SJCRH30 (cell line): ENCODE measurements around the gene CREB5. TPM values are rescaled to one million over a fixed set of nuclear protein-coding genes. Genes with fewer than 3 reads are reported as not detected.
"Not testable (repeated sequence)": the region's sequence is repeated elsewhere in the genome, so short reads cannot be mapped to it uniquely, and the experiment has no call there.

Experiments used
- DNase-seq, 2 experiments: peaks; one replicate each; pipeline ENCODE4 v3.0.0-alpha.2; 2015 to 2020
- H3K27ac ChIP-seq: fragments of 250-450 bp; sonication (Bioruptor Pico); 2 replicates; pipeline ENCODE4 v1.5.1; 2020; ENCODE audit warnings: mild to moderate bottlenecking, moderate library complexity
- H3K27me3 ChIP-seq: fragments of 250-450 bp; sonication (Bioruptor Pico); 2 replicates; pipeline ENCODE4 v1.5.1; 2020; ENCODE audit warnings: mild to moderate bottlenecking, moderate library complexity
- H3K36me3 ChIP-seq: fragments of 250-450 bp; sonication (Bioruptor Pico); 2 replicates; pipeline ENCODE4 v1.5.1; 2020; ENCODE audit warnings: mild to moderate bottlenecking, moderate library complexity
- H3K4me1 ChIP-seq: fragments of 250-450 bp; sonication (Bioruptor Pico); 2 replicates; pipeline ENCODE4 v1.5.1; 2020; ENCODE audit warnings: mild to moderate bottlenecking, moderate library complexity
- H3K4me3 ChIP-seq: fragments of 250-450 bp; sonication (Bioruptor Pico); 2 replicates; pipeline ENCODE4 v1.5.1; 2020; ENCODE audit warnings: mild to moderate bottlenecking, moderate library complexity
- H3K9me3 ChIP-seq: fragments of 250-450 bp; sonication (Bioruptor Pico); replicated peaks from 2 replicates; pipeline ENCODE4 v1.5.1; 2020; ENCODE audit warnings: mild to moderate bottlenecking, moderate library complexity
- total RNA-seq: library from RNA; depleted of rRNA; stranded (reverse); fragments of >200 nt; shearing (Covaris generic); gene quantifications from 2 replicates; pipeline ENCODE4 v1.2.3, GENCODE V29; 2014

The CREB5 gene
- total RNA-seq, 1 experiment from 2014 or later, result 20.8 TPM

- Histone ChIP-seq H3K27ac (no peak overlapping the region), H3K4me1 (peaks cover 10% of the 10 kb centered on the region), H3K36me3 (no peaks in the 10 kb centered on the region), H3K4me3 (no peak overlapping the region), H3K27me3 (no peaks in the 10 kb centered on the region), H3K9me3 (no peaks in the 10 kb centered on the region)
- DNase-seq, result no peak
Observed at GRCh38 chr7:28605427-28606085, 193.2 kb downstream of the CREB5 start.

GRCh38 chr7:28606421-28606820, 194.1 kb downstream of the CREB5 start:
- no peaks in the 10 kb centered on the region for H3K36me3 ChIP-seq
- no peaks in the 10 kb centered on the region for H3K27me3 ChIP-seq
- no peak for DNase-seq
- peaks cover 10% of the 10 kb centered on the region for H3K4me1 ChIP-seq
- H3K4me3 ChIP-seq, result no peak overlapping the region
- H3K9me3 ChIP-seq, result no peaks in the 10 kb centered on the region
- H3K27ac ChIP-seq, result no peak overlapping the region

GRCh38 chr7:28607855-28608193, 195.5 kb downstream of the CREB5 start:
- Histone ChIP-seq H3K4me3 (no peak overlapping the region), H3K27me3 (no peaks in the 10 kb centered on the region), H3K27ac (no peak overlapping the region), H3K36me3 (no peaks in the 10 kb centered on the region), H3K9me3 (no peaks in the 10 kb centered on the region), H3K4me1 (peaks cover 10% of the 10 kb centered on the region)
- no peak for DNase-seq

- Histone ChIP-seq H3K4me3 (no peak overlapping the region), H3K36me3 (no peaks in the 10 kb centered on the region), H3K27ac (no peak overlapping the region), H3K4me1 (peaks cover 10% of the 10 kb centered on the region), H3K9me3 (no peaks in the 10 kb centered on the region), H3K27me3 (no peaks in the 10 kb centered on the region)
- no peak for DNase-seq
Observed at GRCh38 chr7:28608237-28608656, 195.9 kb downstream of the CREB5 start.

- no peak for DNase-seq
- Histone ChIP-seq H3K27ac (no peak overlapping the region), H3K36me3 (no peaks in the 10 kb centered on the region)
Observed at GRCh38 chr7:28608731-28609130, 196.4 kb downstream of the CREB5 start.

GRCh38 chr7:28609608-28610007, 197.3 kb downstream of the CREB5 start:
- Histone ChIP-seq H3K36me3 (no peaks in the 10 kb centered on the region), H3K4me3 (no peak overlapping the region), H3K4me1 (peaks cover 10% of the 10 kb centered on the region), H3K27me3 (no peaks in the 10 kb centered on the region), H3K27ac (no peak overlapping the region), H3K9me3 (no peaks in the 10 kb centered on the region)
- peak; percentile 54 to 75 for DNase-seq

More at GRCh38 chr7:28608731-28609130, 196.4 kb downstream of the CREB5 start:
- Histone ChIP-seq H3K4me1 (peaks cover 10% of the 10 kb centered on the region), H3K9me3 (no peaks in the 10 kb centered on the region), H3K4me3 (no peak overlapping the region), H3K27me3 (no peaks in the 10 kb centered on the region)

- H3K4me3 ChIP-seq, H3K4me1 ChIP-seq, H3K36me3 ChIP-seq, DNase-seq, H3K27me3 ChIP-seq, H3K9me3 ChIP-seq, H3K27ac ChIP-seq: not testable (repeated sequence)
Observed at GRCh38 chr7:28611399-28611897, 199.1 kb downstream of the CREB5 start.

- Histone ChIP-seq H3K36me3 (no peaks in the 10 kb centered on the region), H3K4me3 (no peak overlapping the region), H3K27ac (no peak overlapping the region), H3K27me3 (no peaks in the 10 kb centered on the region), H3K4me1 (peaks cover 17% of the 10 kb centered on the region), H3K9me3 (no peaks in the 10 kb centered on the region)
- DNase-seq, result no peak
Observed at GRCh38 chr7:28613262-28613661, 200.9 kb downstream of the CREB5 start.

- Histone ChIP-seq H3K36me3 (no peaks in the 10 kb centered on the region), H3K4me1 (peaks cover 17% of the 10 kb centered on the region), H3K9me3 (no peaks in the 10 kb centered on the region), H3K27me3 (no peaks in the 10 kb centered on the region), H3K4me3 (no peak overlapping the region), H3K27ac (no peak overlapping the region)
- no peak for DNase-seq
Observed at GRCh38 chr7:28615091-28615490, 202.8 kb downstream of the CREB5 start.

GRCh38 chr7:28617308-28617880, 205.1 kb downstream of the CREB5 start:
- DNase-seq, result no peak
- no peak overlapping the region for H3K27ac ChIP-seq
- H3K9me3 ChIP-seq, result no peaks in the 10 kb centered on the region
- H3K4me3 ChIP-seq, result no peak overlapping the region
- H3K36me3 ChIP-seq, result no peaks in the 10 kb centered on the region
- peaks cover 16% of the 10 kb centered on the region for H3K4me1 ChIP-seq
- no peaks in the 10 kb centered on the region for H3K27me3 ChIP-seq

- H3K4me1 ChIP-seq, result peaks cover 20% of the 10 kb centered on the region
- H3K4me3 ChIP-seq, result no peak overlapping the region
- H3K9me3 ChIP-seq, result no peaks in the 10 kb centered on the region
- no peaks in the 10 kb centered on the region for H3K27me3 ChIP-seq
- DNase-seq, result peak; percentile 88
- H3K27ac ChIP-seq, result no peak overlapping the region; the same call in 1 of the 2 replicates
- no peaks in the 10 kb centered on the region for H3K36me3 ChIP-seq
Observed at GRCh38 chr7:28618383-28618782, 206.1 kb downstream of the CREB5 start.

- no peak overlapping the region for H3K4me3 ChIP-seq
- no peaks in the 10 kb centered on the region for H3K9me3 ChIP-seq
- H3K4me1 ChIP-seq, result peaks cover 21% of the 10 kb centered on the region
- no peaks in the 10 kb centered on the region for H3K27me3 ChIP-seq
- no peak overlapping the region for H3K27ac ChIP-seq
- no peak for DNase-seq
- H3K36me3 ChIP-seq, result no peaks in the 10 kb centered on the region
Observed at GRCh38 chr7:28619256-28619655, 206.9 kb downstream of the CREB5 start.

- no peaks in the 10 kb centered on the region for H3K9me3 ChIP-seq
- no peaks in the 10 kb centered on the region for H3K36me3 ChIP-seq
- no peak overlapping the region for H3K27ac ChIP-seq
- DNase-seq, result no peak
- H3K27me3 ChIP-seq, result no peaks in the 10 kb centered on the region
- H3K4me1 ChIP-seq, result peaks cover 22% of the 10 kb centered on the region
- no peak overlapping the region for H3K4me3 ChIP-seq
Observed at GRCh38 chr7:28621369-28621841, 209.1 kb downstream of the CREB5 start.

- peak in 1 of 2 experiments; percentile 15 for DNase-seq
- Histone ChIP-seq H3K9me3 (no peaks in the 10 kb centered on the region), H3K27ac (no peak overlapping the region), H3K27me3 (no peaks in the 10 kb centered on the region), H3K4me3 (no peak overlapping the region), H3K36me3 (no peaks in the 10 kb centered on the region), H3K4me1 (peaks cover 25% of the 10 kb centered on the region)
Observed at GRCh38 chr7:28623105-28623730, 210.9 kb downstream of the CREB5 start.

- Histone ChIP-seq H3K4me1 (peaks cover 19% of the 10 kb centered on the region), H3K27me3 (no peaks in the 10 kb centered on the region), H3K36me3 (no peaks in the 10 kb centered on the region), H3K4me3 (no peak overlapping the region), H3K9me3 (no peaks in the 10 kb centered on the region), H3K27ac (no peak overlapping the region)
- peak in 1 of 2 experiments; percentile 31 for DNase-seq
Observed at GRCh38 chr7:28623863-28624262, 211.5 kb downstream of the CREB5 start.
